HG03196 (cell line): Measurements from ENCODE around the gene TIGD6.
"Not testable (repeated sequence)": the region's sequence is repeated elsewhere in the genome, so short reads cannot be mapped to it uniquely, and the experiment has no call there.

Experiments
- ATAC-seq: cut with Tn5 transposase; IDR thresholded peaks from one replicate; pipeline ENCODE4 v1.9.1; 2021; ENCODE audit not compliant: unreplicated experiment

Gene TIGD6

GRCh38 chr5:149943177-149943949, 57.1 kb downstream of the TIGD6 start:
- not testable (repeated sequence) for ATAC-seq
